Measurements from ENCODE around the gene MYB.

MYB gene

GRCh38 chr6:135258970-135259369, 77.9 kb downstream of the MYB start:
- TF ChIP-seq, protein P1, sequence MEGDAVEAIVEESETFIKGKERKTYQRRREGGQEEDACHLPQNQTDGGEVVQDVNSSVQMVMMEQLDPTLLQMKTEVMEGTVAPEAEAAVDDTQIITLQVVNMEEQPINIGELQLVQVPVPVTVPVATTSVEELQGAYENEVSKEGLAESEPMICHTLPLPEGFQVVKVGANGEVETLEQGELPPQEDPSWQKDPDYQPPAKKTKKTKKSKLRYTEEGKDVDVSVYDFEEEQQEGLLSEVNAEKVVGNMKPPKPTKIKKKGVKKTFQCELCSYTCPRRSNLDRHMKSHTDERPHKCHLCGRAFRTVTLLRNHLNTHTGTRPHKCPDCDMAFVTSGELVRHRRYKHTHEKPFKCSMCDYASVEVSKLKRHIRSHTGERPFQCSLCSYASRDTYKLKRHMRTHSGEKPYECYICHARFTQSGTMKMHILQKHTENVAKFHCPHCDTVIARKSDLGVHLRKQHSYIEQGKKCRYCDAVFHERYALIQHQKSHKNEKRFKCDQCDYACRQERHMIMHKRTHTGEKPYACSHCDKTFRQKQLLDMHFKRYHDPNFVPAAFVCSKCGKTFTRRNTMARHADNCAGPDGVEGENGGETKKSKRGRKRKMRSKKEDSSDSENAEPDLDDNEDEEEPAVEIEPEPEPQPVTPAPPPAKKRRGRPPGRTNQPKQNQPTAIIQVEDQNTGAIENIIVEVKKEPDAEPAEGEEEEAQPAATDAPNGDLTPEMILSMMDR (IDR thresholded peaks at IDR 0.05; ENCODE audit: insufficient read depth, low read depth, low read length, missing control alignments), result no peak
- DNase-seq (ENCODE audit: low read depth), result no peak
- H3K4me3 ChIP-seq (ENCODE audit: low read depth, low read length), result no peak overlapping the region

- TF ChIP-seq, protein P1 (IDR thresholded peaks at IDR 0.05; ENCODE audit: insufficient read depth, low read depth, low read length, missing control alignments), result no peak
- H3K4me3 ChIP-seq (ENCODE audit: low read depth, low read length), result no peak overlapping the region
- no peak for DNase-seq (ENCODE audit: low read depth)
These were observed 79.5 kb downstream of the MYB start for GRCh38 chr6:135260612-135261011.

- DNase-seq (ENCODE audit: low read depth), result no peak
- no peak overlapping the region for H3K4me3 ChIP-seq (ENCODE audit: low read depth, low read length)
- TF ChIP-seq, protein P1 (IDR thresholded peaks at IDR 0.05; ENCODE audit: insufficient read depth, low read depth, low read length, missing control alignments), result no peak
These were observed 81.0 kb downstream of the MYB start for GRCh38 chr6:135261872-135262725.

DNA sequence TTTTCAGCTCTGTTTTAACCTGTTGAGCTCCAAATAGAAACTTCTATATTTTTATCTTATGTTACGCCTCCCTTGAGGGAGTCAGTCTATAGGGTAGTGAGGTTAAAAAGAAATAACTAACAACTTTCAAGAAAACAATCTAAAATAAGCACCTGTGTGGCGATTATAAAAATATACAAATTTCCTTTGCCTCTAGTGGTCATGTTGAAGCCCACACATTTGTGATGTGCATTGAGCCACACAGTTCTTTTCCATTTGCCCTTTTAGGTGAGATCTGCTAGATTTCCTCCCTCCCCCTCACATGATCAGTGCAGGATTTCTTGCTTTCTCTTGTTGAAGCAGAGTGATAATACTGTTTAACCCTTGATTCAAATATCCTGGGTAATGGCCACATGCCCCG, 84.2 kb downstream of the MYB start:
- H3K4me3 ChIP-seq (ENCODE audit: low read depth, low read length), result no peak overlapping the region
- no peak for DNase-seq (ENCODE audit: low read depth)
- TF ChIP-seq, protein P1 (IDR thresholded peaks at IDR 0.05; ENCODE audit: insufficient read depth, low read depth, low read length, missing control alignments), result no peak

DNA sequence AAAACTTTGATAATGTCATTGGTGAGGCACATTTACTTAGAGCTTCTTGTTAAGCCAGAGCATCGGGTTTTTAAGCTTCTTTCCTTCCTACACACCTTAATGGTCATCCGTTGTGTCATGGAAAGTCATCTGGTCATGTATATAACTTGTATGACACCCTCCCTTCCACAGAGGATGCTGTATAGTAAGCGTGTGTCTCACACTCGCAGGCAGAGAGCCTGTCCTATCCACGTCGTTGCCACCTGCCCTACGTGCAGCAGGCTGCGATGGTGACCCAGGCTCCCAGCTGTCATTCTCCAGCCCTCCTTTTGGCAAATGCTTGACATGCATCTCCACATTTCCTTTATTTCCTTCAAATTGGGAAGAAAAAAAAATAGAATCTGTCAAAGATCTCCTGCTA, 85.6 kb downstream of the MYB start:
- TF ChIP-seq, protein P1 (IDR thresholded peaks at IDR 0.05; ENCODE audit: insufficient read depth, low read depth, low read length, missing control alignments), result no peak
- no peak overlapping the region for H3K4me3 ChIP-seq (ENCODE audit: low read depth, low read length)

GRCh38 chr6:135267085-135267484, 86.0 kb downstream of the MYB start:
- H3K4me3 ChIP-seq (ENCODE audit: low read depth, low read length), result no peak overlapping the region
- TF ChIP-seq, protein P1 (IDR thresholded peaks at IDR 0.05; ENCODE audit: insufficient read depth, low read depth, low read length, missing control alignments), result no peak
- DNase-seq (ENCODE audit: low read depth), result no peak

More for the DNA sequence above, 85.6 kb downstream of the MYB start:
- DNase-seq (ENCODE audit: low read depth), result no peak

DNA sequence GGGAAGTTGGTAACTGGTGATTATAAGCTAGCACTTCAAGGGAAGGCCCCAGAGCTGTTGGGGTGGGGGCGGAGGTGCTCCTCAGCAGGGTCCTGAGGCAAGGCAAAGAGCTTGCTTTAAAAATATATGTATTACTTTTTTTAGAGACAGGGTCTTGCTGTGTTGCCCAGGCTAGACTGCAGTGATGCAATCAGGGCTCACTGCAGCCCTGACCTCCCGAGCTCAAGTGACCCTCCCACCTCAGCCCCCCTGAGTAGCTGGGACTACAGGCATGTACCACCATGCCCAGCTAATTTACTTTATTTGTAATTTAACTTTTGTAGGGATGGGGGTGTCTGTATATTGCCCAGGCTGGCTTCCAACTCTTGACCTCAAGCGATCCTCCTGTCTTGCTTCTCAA, 87.2 kb downstream of the MYB start:
- TF ChIP-seq, protein P1 (IDR thresholded peaks at IDR 0.05; ENCODE audit: insufficient read depth, low read depth, low read length, missing control alignments), result no peak
- no peak for DNase-seq (ENCODE audit: low read depth)
- no peak overlapping the region for H3K4me3 ChIP-seq (ENCODE audit: low read depth, low read length)
